ENCODE results near the gene DNAH17. TPM values are rescaled to one million over a fixed set of nuclear protein-coding genes. Genes with fewer than 3 reads are reported as not detected.

DNAH17 gene
- total RNA-seq, 1 donor from 2014 or later: 0.25 TPM

DNA sequence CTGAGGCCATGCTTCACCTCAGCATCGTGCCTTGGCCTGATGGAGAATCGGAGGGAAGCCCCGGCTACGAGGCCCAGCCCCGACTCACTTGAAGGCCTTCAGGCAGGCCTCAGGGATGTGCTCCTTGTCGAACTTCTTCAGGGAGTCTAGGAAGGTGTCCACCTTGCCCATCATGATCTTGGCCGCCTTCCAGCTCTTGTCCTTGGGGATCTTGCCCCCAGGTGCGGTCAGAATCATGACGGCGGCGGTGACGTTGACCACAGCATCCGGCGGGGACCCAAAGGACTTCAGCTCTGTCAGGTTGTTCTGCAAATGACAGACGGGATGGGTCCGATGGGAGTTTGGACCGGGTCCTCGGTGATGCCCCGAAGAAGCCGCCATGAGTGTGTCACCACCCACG is 117.5 kb downstream of the DNAH17 start:
- DNase-seq (ENCODE audit: low read depth): no peak
- H3K27me3 ChIP-seq (ENCODE audit: control insufficient read depth, insufficient read depth, low read length): no peaks in the 10 kb centered on the region
- no peaks in the 10 kb centered on the region for H3K36me3 ChIP-seq (ENCODE audit: control insufficient read depth, insufficient read depth, low read length)
- no peak overlapping the region for H3K4me3 ChIP-seq (ENCODE audit: low read depth, low read length)
- TF ChIP-seq, protein P1, sequence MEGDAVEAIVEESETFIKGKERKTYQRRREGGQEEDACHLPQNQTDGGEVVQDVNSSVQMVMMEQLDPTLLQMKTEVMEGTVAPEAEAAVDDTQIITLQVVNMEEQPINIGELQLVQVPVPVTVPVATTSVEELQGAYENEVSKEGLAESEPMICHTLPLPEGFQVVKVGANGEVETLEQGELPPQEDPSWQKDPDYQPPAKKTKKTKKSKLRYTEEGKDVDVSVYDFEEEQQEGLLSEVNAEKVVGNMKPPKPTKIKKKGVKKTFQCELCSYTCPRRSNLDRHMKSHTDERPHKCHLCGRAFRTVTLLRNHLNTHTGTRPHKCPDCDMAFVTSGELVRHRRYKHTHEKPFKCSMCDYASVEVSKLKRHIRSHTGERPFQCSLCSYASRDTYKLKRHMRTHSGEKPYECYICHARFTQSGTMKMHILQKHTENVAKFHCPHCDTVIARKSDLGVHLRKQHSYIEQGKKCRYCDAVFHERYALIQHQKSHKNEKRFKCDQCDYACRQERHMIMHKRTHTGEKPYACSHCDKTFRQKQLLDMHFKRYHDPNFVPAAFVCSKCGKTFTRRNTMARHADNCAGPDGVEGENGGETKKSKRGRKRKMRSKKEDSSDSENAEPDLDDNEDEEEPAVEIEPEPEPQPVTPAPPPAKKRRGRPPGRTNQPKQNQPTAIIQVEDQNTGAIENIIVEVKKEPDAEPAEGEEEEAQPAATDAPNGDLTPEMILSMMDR (IDR thresholded peaks at IDR 0.05; ENCODE audit: insufficient read depth, low read length, poor library complexity, severe bottlenecking): no peak

DNA sequence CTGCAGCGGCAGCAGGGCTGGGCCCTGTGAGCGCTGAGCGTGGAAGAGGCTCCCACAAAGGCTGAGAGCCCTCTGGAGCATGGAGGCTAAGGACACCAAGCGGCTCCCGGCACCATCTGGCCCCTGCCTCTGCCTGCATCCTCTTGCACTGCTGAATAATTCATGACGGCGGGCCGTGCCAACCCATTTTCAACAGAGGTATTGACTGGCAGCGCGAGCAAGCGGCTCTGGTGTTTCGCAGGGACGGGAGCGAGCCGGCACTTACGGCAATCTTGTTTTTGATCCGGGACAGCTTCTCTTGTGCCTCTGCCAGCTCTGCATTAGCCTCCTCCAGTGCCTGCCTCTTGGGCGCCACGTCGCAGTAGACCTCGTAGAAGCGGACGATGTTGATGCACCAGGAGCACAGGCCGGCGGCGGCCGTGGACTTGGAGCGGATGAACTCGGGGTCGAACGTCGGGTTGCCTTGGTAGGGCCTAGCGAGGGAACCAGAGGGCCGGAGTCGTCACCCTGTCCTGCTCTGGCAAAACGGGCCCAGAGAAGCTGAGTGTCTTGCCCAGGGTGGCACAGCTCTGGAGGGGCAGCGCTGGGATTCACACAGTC is 118.4 kb downstream of the DNAH17 start:
- TF ChIP-seq, protein P1 (IDR thresholded peaks at IDR 0.05; ENCODE audit: insufficient read depth, low read length, poor library complexity, severe bottlenecking): no peak
- DNase-seq (ENCODE audit: low read depth): no peak

DNA sequence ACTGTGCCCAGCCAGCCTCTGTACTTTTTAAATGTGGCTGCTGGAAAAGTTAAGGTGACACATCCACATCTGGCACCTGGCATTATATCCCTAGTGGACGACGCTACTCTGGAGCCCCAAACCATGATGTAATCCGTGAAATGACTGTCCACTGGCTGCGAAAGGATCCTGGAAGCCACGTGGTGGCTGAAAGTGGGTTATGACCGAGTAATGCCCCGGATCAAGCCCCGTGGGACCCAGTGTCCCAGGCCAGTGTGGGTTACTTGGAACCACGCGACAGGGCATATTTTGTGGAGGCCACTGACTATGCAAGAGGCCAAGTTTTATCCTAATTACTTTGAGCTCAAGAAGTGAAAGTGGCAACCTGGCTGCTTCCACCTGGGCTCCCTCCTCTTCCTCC is 119.1 kb downstream of the DNAH17 start:
- TF ChIP-seq, protein P1 (IDR thresholded peaks at IDR 0.05; ENCODE audit: insufficient read depth, low read length, poor library complexity, severe bottlenecking): no peak

More for the DNA sequence above, 118.4 kb downstream of the DNAH17 start:
- no peaks in the 10 kb centered on the region for H3K27me3 ChIP-seq (ENCODE audit: control insufficient read depth, insufficient read depth, low read length)
- no peak overlapping the region for H3K4me3 ChIP-seq (ENCODE audit: low read depth, low read length)
- H3K36me3 ChIP-seq (ENCODE audit: control insufficient read depth, insufficient read depth, low read length): no peaks in the 10 kb centered on the region

DNA sequence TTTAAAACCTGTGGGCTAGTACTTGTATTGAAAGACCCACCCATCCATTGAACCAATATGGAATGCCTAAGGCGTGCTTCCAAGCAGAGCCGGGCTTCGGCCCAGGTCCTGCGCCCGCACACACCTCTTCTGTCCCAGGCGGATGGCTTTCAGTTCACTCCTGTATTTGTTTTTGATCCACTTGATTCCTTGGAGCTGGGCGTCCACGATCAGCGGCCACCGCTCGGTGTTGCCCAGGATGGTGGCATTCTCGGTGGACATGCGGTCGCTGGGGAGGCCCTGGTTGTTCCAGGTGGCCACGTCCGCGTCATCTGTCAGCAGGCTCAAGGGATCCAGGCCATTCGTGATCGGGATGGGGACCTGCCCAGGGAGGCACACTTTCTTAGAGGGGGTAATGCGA is 122.8 kb downstream of the DNAH17 start:
- no peaks in the 10 kb centered on the region for H3K36me3 ChIP-seq (ENCODE audit: control insufficient read depth, insufficient read depth, low read length)
- no peak for DNase-seq (ENCODE audit: low read depth)
- no peak overlapping the region for H3K4me3 ChIP-seq (ENCODE audit: low read depth, low read length)
- TF ChIP-seq, protein P1 (IDR thresholded peaks at IDR 0.05; ENCODE audit: insufficient read depth, low read length, poor library complexity, severe bottlenecking): no peak
- peaks cover 3% of the 10 kb centered on the region for H3K27me3 ChIP-seq (ENCODE audit: control insufficient read depth, insufficient read depth, low read length)

More for the DNA sequence above, 119.1 kb downstream of the DNAH17 start:
- DNase-seq (ENCODE audit: low read depth): no peak
- no peaks in the 10 kb centered on the region for H3K27me3 ChIP-seq (ENCODE audit: control insufficient read depth, insufficient read depth, low read length)
- H3K36me3 ChIP-seq (ENCODE audit: control insufficient read depth, insufficient read depth, low read length): no peaks in the 10 kb centered on the region
- no peak overlapping the region for H3K4me3 ChIP-seq (ENCODE audit: low read depth, low read length)

DNA sequence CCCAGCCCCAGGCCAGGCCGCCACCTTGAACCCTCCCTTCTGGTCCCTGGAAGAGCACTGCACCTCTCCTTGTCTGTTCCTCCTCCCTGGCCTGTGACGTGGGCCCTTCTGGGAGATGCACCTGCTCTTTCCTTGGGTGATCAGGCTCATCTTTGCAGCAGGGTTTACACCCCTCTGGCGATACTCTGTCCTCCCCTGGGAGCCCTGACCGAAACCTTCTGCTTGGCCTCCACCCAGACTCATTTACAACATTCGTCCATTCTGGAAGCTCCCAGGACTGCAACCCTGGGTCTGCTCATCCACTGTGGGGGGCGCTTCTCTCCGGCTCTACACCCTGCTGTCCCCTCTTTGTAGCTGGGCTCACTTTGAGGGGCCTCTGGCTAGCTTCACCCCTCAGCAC is 125.4 kb downstream of the DNAH17 start:
- TF ChIP-seq, protein P1 (IDR thresholded peaks at IDR 0.05; ENCODE audit: insufficient read depth, low read length, poor library complexity, severe bottlenecking): no peak
- H3K36me3 ChIP-seq (ENCODE audit: control insufficient read depth, insufficient read depth, low read length): no peaks in the 10 kb centered on the region
- DNase-seq (ENCODE audit: low read depth): no peak
- H3K4me3 ChIP-seq (ENCODE audit: low read depth, low read length): no peak overlapping the region
- H3K27me3 ChIP-seq (ENCODE audit: control insufficient read depth, insufficient read depth, low read length): peaks cover 3% of the 10 kb centered on the region
